HG02571 (cell line): ENCODE measurements around the gene CLK4.

ENCODE experiments used
- ATAC-seq: cut with Tn5 transposase; IDR thresholded peaks from one replicate; pipeline ENCODE4 v1.9.1; 2021; ENCODE audit warnings: mild to moderate bottlenecking, moderate library complexity; ENCODE audit not compliant: unreplicated experiment

The CLK4 gene

DNA sequence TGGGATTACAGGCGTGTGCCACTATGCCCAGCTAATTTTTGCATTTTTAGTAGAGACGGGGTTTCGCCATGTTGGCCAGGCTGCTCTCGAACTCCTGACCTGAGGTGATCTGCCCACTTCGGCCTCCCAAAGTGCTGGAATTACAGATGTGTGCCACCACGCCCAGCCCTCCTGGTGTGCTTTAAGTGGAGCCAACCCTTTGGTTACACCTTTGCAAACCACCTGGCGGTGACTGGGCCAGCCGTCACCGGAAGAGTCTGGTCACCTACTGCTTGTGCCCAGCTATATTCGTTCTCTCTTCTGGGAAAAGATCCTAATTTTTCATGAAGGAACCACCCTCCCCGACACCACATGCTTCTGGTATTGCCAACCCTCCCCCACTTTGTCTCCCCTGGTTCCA lies 72.5 kb downstream of the CLK4 start:
- no peak for ATAC-seq

DNA sequence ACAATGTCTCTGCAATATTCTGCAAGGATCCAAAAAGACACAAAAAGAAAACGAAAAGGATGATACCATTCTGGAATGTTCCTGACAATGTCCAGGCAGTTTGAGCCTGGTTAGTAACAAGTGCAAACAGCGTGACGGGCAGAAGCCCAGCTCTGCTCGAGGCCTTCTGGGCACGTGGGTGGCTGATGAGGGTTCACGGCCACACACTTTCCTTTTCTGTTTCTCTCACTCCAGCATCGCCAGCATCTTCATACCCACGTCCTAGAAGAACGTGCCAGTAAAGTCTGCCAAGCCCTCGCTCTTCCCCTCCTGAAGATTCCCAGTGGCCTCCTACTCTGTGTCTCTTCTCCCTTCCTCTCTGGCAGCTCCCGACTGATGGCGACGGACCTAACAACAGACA lies 73.3 kb downstream of the CLK4 start:
- no peak for ATAC-seq
